ENCODE measurements around the gene MAST4. TPM values are rescaled to one million over a fixed set of nuclear protein-coding genes. Genes with fewer than 3 reads are reported as not detected.

The MAST4 gene
- total and polyA plus RNA-seq, 2 experiments from 2014 or later: 4.2 to 6.0 TPM

DNA sequence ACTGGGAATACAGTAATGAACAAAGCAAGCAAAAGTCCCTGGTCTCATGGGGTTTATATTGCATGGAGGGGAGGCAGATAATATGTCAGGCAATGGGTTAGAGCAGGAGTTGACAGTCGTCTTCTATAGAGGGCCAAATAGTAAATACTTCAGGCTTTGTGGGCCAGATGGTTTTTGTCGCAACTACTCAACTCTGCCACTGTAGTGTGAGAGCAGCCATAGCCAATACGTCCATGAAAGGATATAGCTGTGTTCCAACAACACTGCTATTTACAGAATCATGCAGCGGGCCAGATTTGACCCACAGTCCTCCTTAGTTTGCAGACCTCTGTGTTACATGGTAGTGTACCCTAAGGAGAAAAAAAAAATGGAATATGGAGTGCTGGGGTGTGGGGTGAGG lies 25.5 kb downstream of the MAST4 start:
- TF ChIP-seq EZH2 (IDR thresholded peaks at IDR 0.05; ENCODE audit: insufficient read depth, poor library complexity, severe bottlenecking) (no peak), EZH2phosphoT487 (IDR thresholded peaks at IDR 0.05; ENCODE audit: insufficient read depth, low read depth) (no peak)
- Histone ChIP-seq H3K9me3 (ENCODE audit: low read depth) (no peaks in the 10 kb centered on the region), H3K9me2 (ENCODE audit: insufficient read depth) (no peaks in the 10 kb centered on the region), H3K27me3 (replicated peaks; ENCODE audit: insufficient read depth) (no peaks in the 10 kb centered on the region), H3K9ac (no peak overlapping the region), H3K79me2 (ENCODE audit: insufficient read depth) (no peaks in the 10 kb centered on the region), H3K4me1 (ENCODE audit: insufficient read depth) (peaks cover 9% of the 10 kb centered on the region; the same call in 1 of the 2 replicates), H3K4me2 (ENCODE audit: unreplicated experiment) (no peak overlapping the region), H3K36me3 (ENCODE audit: low read depth) (no peaks in the 10 kb centered on the region), H3K4me3 (no peak overlapping the region), H3K27ac (no peak overlapping the region), H3F3A (ENCODE audit: insufficient read depth) (0 out of 2 replicates have a peak, but pooled peaks cover 5% of the 10 kb centered on the region), H4K20me1 (ENCODE audit: insufficient read depth) (no peaks in the 10 kb centered on the region), H2AFZ (no peak overlapping the region)
- in situ Hi-C loops (cut with MboI): no loop called here
- no peak for DNase-seq
- WGBS, 2 experiments (ENCODE audit: low coverage in 1 of 2, low lambda C conversion rate in 2 of 2, missing lambda C conversion rate in 2 of 2): 75 to 79% methylated on average over 4 of the region's 4 CpGs

DNA sequence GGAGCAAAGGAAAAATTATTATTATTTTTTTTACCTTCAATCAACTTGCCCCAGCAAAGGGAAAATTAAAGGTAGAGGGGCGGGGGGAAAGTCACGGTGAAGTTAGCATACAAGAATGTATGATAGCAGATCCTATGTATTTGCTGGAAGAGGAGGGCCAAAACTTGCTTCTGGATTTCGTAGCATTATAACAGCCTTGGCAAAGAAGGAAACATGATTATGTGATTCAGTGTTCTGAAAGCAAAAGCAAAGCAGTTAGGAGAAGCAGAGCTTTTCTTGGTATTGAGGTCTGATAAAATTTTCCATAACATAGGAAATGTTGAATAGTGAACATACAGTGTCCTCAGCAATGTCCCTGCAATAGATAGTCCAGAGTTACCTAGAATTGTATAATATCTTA lies 32.4 kb downstream of the MAST4 start:
- H3K9ac ChIP-seq: no peak overlapping the region
- no peaks in the 10 kb centered on the region for H3K27me3 ChIP-seq (replicated peaks; ENCODE audit: insufficient read depth)
- 52 to 59% methylated on average over 3 of the region's 3 CpGs for WGBS, 2 experiments (ENCODE audit: low coverage in 1 of 2, low lambda C conversion rate in 2 of 2, missing lambda C conversion rate in 2 of 2)
- no peak overlapping the region for H3K27ac ChIP-seq
- TF ChIP-seq EZH2 (IDR thresholded peaks at IDR 0.05; ENCODE audit: insufficient read depth, poor library complexity, severe bottlenecking) (no peak), EZH2phosphoT487 (IDR thresholded peaks at IDR 0.05; ENCODE audit: insufficient read depth, low read depth) (no peak)
- no peak overlapping the region for H3K4me2 ChIP-seq (ENCODE audit: unreplicated experiment)
- H3K4me1 ChIP-seq (ENCODE audit: insufficient read depth): no peaks in the 10 kb centered on the region
- no peaks in the 10 kb centered on the region for H3K79me2 ChIP-seq (ENCODE audit: insufficient read depth)
- in situ Hi-C loops (cut with MboI): no loop called here
- H3K9me2 ChIP-seq (ENCODE audit: insufficient read depth): no peaks in the 10 kb centered on the region
- H3K36me3 ChIP-seq (ENCODE audit: low read depth): no peaks in the 10 kb centered on the region
- no peak for DNase-seq
- H3F3A ChIP-seq (ENCODE audit: insufficient read depth): no peaks in the 10 kb centered on the region
- no peaks in the 10 kb centered on the region for H4K20me1 ChIP-seq (ENCODE audit: insufficient read depth)
- no peak overlapping the region for H2AFZ ChIP-seq
- no peak overlapping the region for H3K4me3 ChIP-seq
- no peaks in the 10 kb centered on the region for H3K9me3 ChIP-seq (ENCODE audit: low read depth)

DNA sequence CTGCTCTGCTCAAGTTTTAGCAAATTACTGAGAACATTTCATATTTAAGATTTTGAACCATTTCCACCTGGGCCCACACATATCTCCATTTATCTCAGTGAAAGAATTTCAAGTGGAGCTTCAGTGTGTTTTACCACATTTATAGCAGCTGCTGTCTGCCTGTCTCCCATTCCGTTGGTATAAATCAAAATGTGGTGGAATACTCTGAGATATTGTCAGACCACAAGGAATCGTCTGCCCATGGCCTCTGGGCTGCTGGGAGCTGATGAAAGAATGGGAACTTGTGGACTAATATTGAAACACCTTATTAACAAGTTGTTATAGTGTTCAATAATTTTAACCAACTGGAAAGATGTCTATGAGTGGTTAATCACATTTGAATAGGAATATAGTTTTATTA lies 33.3 kb downstream of the MAST4 start:
- Histone ChIP-seq H3F3A (ENCODE audit: insufficient read depth) (no peaks in the 10 kb centered on the region), H2AFZ (no peak overlapping the region)
- in situ Hi-C loops (cut with MboI): no loop called here

DNA sequence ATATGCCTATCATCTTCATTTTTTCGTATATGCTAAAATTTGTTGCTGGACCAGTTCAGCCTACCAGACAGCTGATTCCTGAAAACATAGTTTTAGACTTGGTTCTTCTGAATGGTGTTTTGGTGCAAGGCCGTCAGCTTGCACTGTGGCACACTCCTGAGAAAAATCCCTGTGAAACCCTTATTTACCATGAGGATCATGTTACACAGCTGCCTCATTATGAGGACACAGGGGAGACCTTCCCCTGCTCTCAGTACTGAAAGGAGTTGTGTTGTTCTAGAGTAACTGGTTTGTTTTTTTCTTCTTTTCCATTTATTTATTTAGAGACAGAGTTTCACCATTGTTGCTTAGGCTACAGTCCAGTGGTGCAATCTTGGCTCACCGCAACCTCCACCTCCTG lies 37.6 kb downstream of the MAST4 start:
- in situ Hi-C loops (cut with MboI): no loop called here
- no peaks in the 10 kb centered on the region for H3K9me3 ChIP-seq (ENCODE audit: low read depth)

More for the DNA sequence above, 33.3 kb downstream of the MAST4 start:
- H3K9ac ChIP-seq: no peak overlapping the region
- no peak overlapping the region for H3K4me2 ChIP-seq (ENCODE audit: unreplicated experiment)
- H3K4me1 ChIP-seq (ENCODE audit: insufficient read depth): no peaks in the 10 kb centered on the region
- no peaks in the 10 kb centered on the region for H4K20me1 ChIP-seq (ENCODE audit: insufficient read depth)
- no peaks in the 10 kb centered on the region for H3K9me3 ChIP-seq (ENCODE audit: low read depth)
- TF ChIP-seq EZH2phosphoT487 (IDR thresholded peaks at IDR 0.05; ENCODE audit: insufficient read depth, low read depth) (no peak), EZH2 (IDR thresholded peaks at IDR 0.05; ENCODE audit: insufficient read depth, poor library complexity, severe bottlenecking) (no peak)
- H3K4me3 ChIP-seq: no peak overlapping the region
- H3K36me3 ChIP-seq (ENCODE audit: low read depth): no peaks in the 10 kb centered on the region
- H3K27ac ChIP-seq: no peak overlapping the region
- no peaks in the 10 kb centered on the region for H3K9me2 ChIP-seq (ENCODE audit: insufficient read depth)
- WGBS, 2 experiments (ENCODE audit: low coverage in 1 of 2, low lambda C conversion rate in 2 of 2, missing lambda C conversion rate in 2 of 2): 59 to 77% methylated on average over 2 of the region's 2 CpGs
- H3K27me3 ChIP-seq (replicated peaks; ENCODE audit: insufficient read depth): no peaks in the 10 kb centered on the region
- DNase-seq: no peak
- no peaks in the 10 kb centered on the region for H3K79me2 ChIP-seq (ENCODE audit: insufficient read depth)

DNA sequence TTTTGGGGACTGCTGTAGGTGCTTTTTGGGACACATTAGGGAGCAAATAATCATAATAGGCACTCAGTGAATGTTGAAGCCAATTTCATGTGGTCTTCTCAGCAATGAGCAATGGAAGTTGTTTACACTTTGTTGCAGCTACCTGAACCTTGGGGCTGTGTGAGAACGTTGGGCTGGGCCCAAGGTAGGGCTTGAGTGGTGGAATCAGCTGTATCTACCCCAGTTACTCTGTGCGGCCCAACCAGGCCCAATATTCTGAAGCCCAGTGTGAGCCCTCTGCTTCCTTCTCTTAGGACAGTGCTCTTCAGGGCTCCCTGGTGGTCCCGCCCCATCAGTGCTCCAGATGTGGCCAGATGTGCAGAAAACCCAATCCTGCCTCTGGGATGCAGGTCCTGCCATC lies 38.4 kb downstream of the MAST4 start:
- 53 to 66% methylated on average over 3 of the region's 3 CpGs for whole genome bisulfite sequencing, 2 experiments (ENCODE audit: low coverage in 1 of 2, low lambda C conversion rate in 2 of 2, missing lambda C conversion rate in 2 of 2)

More for the DNA sequence above, 37.6 kb downstream of the MAST4 start:
- no peaks in the 10 kb centered on the region for H3K9me2 ChIP-seq (ENCODE audit: insufficient read depth)
- no peak for DNase-seq
- no peaks in the 10 kb centered on the region for H4K20me1 ChIP-seq (ENCODE audit: insufficient read depth)
- no peak overlapping the region for H3K4me2 ChIP-seq (ENCODE audit: unreplicated experiment)
- no peak overlapping the region for H3K27ac ChIP-seq
- TF ChIP-seq EZH2 (IDR thresholded peaks at IDR 0.05; ENCODE audit: insufficient read depth, poor library complexity, severe bottlenecking) (no peak), EZH2phosphoT487 (IDR thresholded peaks at IDR 0.05; ENCODE audit: insufficient read depth, low read depth) (no peak)
- H3K27me3 ChIP-seq (replicated peaks; ENCODE audit: insufficient read depth): no peaks in the 10 kb centered on the region
- H3K36me3 ChIP-seq (ENCODE audit: low read depth): no peaks in the 10 kb centered on the region
- H3K79me2 ChIP-seq (ENCODE audit: insufficient read depth): no peaks in the 10 kb centered on the region
- 91 to 95% methylated on average over 3 of the region's 3 CpGs for WGBS, 2 experiments (ENCODE audit: low coverage in 1 of 2, low lambda C conversion rate in 2 of 2, missing lambda C conversion rate in 2 of 2)
- H3K4me3 ChIP-seq: no peak overlapping the region
- no peak overlapping the region for H2AFZ ChIP-seq
- no peaks in the 10 kb centered on the region for H3K4me1 ChIP-seq (ENCODE audit: insufficient read depth)
- H3F3A ChIP-seq (ENCODE audit: insufficient read depth): no peaks in the 10 kb centered on the region
- H3K9ac ChIP-seq: no peak overlapping the region

More for the DNA sequence above, 38.4 kb downstream of the MAST4 start:
- Histone ChIP-seq H3K27me3 (replicated peaks; ENCODE audit: insufficient read depth) (no peaks in the 10 kb centered on the region), H3K4me1 (ENCODE audit: insufficient read depth) (no peaks in the 10 kb centered on the region), H2AFZ (no peak overlapping the region), H4K20me1 (ENCODE audit: insufficient read depth) (no peaks in the 10 kb centered on the region), H3K4me3 (no peak overlapping the region), H3K4me2 (ENCODE audit: unreplicated experiment) (no peak overlapping the region), H3K27ac (no peak overlapping the region), H3F3A (ENCODE audit: insufficient read depth) (no peaks in the 10 kb centered on the region), H3K9me2 (ENCODE audit: insufficient read depth) (no peaks in the 10 kb centered on the region), H3K9ac (no peak overlapping the region), H3K36me3 (ENCODE audit: low read depth) (no peaks in the 10 kb centered on the region), H3K9me3 (ENCODE audit: low read depth) (no peaks in the 10 kb centered on the region), H3K79me2 (ENCODE audit: insufficient read depth) (no peaks in the 10 kb centered on the region)
- in situ Hi-C loops (cut with MboI): no loop called here
- no peak for DNase-seq
- TF ChIP-seq EZH2 (IDR thresholded peaks at IDR 0.05; ENCODE audit: insufficient read depth, poor library complexity, severe bottlenecking) (no peak), EZH2phosphoT487 (IDR thresholded peaks at IDR 0.05; ENCODE audit: insufficient read depth, low read depth) (no peak)
